HepG2 (cell line): Measurements from ENCODE around the gene TMEM53. TPM values are rescaled to one million over a fixed set of nuclear protein-coding genes. Genes with fewer than 3 reads are reported as not detected.

Experiments used
- GABPA ChIP-seq, 2 experiments: IDR thresholded peaks; 2 replicates each; pipeline ENCODE4 v1.6.1; 2011 to 2016; ENCODE audit warnings: low read depth in 2 of 2, low read length in 1 of 2, missing biosample characterization in 1 of 2, missing genetic modification characterization in 1 of 2
- GTF2F1 ChIP-seq: fragments of 150-350 bp; IDR thresholded peaks from 2 replicates; pipeline ENCODE4 v1.6.1; 2014; ENCODE audit warnings: low read length
- KLF11 ChIP-seq: IDR thresholded peaks from 2 replicates; pipeline ENCODE4 v1.6.1; 2016; ENCODE audit warnings: missing compliant biosample characterization
- NR2F6 ChIP-seq, 2 experiments: IDR thresholded peaks; 2 replicates each; pipeline ENCODE4 v1.6.1; 2016; ENCODE audit warnings: antibody characterized with exemption in 1 of 2, mild to moderate bottlenecking in 1 of 2
- SIX1 ChIP-seq: sonication (generic); formaldehyde crosslinking; IDR thresholded peaks from 2 replicates; pipeline ENCODE4 v1.4.0; 2020; ENCODE audit warnings: missing genetic modification reagents, borderline replicate concordance
- TAF15 ChIP-seq: fragments of 200-400 bp; formaldehyde crosslinking; IDR thresholded peaks from one replicate; pipeline ENCODE4 v1.6.1; 2018; ENCODE audit warnings: mild to moderate bottlenecking, low read depth, low read length; ENCODE audit not compliant: poor library complexity, severe bottlenecking
- THAP11 ChIP-seq: IDR thresholded peaks from 2 replicates; pipeline ENCODE4 v1.6.1; 2016; ENCODE audit warnings: missing biosample characterization, missing genetic modification reagents
- ZFY ChIP-seq: sonication (generic); formaldehyde crosslinking; IDR thresholded peaks from 2 replicates; pipeline ENCODE4 v1.4.0; 2020; ENCODE audit warnings: missing genetic modification reagents
- ZNF749 ChIP-seq: sonication (generic); formaldehyde crosslinking; IDR thresholded peaks from 2 replicates; pipeline ENCODE4 v1.8.0; 2022; ENCODE audit warnings: mild to moderate bottlenecking, missing genetic modification reagents, moderate library complexity, borderline replicate concordance
- polyA plus RNA-seq, 8 experiments: library from polyadenylated mRNA; depleted of rRNA in 3 of 8; stranded (reverse) in 7 of 8; unstranded in 1 of 8; fragments of >200 nt; fragmentation: Illumina TruSeq in 4 of 8; extraction: Trizol in 4 of 8; gene quantifications; 2 replicates each; pipeline versions ENCODE4 v1.2.1 to v1.2.3, GENCODE V29; 2011 to 2016; ENCODE audit warnings: low read depth in 4 of 8, missing spikeins in 1 of 8, mixed read lengths in 1 of 8; ENCODE audit not compliant: insufficient read depth in 1 of 8
- total RNA-seq, 5 experiments: library from RNA; depleted of rRNA; stranded (reverse); fragments of >200 nt; fragmentation: Illumina TruSeq; extraction: Trizol; gene quantifications; 2 replicates each; pipeline ENCODE4 v1.2.3, GENCODE V29; 2016; ENCODE audit warnings: low read depth in 1 of 5
- TF ChIP-seq, protein P1 (sequence below): sonication (generic); formaldehyde crosslinking; IDR thresholded peaks from 2 replicates; pipeline ENCODE4 v1.8.0; 2022; ENCODE audit warnings: missing genetic modification reagents, mild to moderate bottlenecking, moderate library complexity, borderline replicate concordance
- TF ChIP-seq, protein P2 (sequence below), 2 experiments: fragments of 450-650 bp in 1 of 2; sonication (generic) in 1 of 2; formaldehyde crosslinking; IDR thresholded peaks; 2 replicates each; pipeline versions ENCODE4 v1.5.0 to v1.8.0; 2020 to 2022; ENCODE audit warnings: mild to moderate bottlenecking in 1 of 2, missing genetic modification reagents in 1 of 2

TMEM53 gene
- total and polyA plus RNA-seq, 2 of the 13 experiments (the other 11 are each of a cell fraction or from before 2014, with no cell fraction given), result 12.6 to 20.2 TPM

DNA sequence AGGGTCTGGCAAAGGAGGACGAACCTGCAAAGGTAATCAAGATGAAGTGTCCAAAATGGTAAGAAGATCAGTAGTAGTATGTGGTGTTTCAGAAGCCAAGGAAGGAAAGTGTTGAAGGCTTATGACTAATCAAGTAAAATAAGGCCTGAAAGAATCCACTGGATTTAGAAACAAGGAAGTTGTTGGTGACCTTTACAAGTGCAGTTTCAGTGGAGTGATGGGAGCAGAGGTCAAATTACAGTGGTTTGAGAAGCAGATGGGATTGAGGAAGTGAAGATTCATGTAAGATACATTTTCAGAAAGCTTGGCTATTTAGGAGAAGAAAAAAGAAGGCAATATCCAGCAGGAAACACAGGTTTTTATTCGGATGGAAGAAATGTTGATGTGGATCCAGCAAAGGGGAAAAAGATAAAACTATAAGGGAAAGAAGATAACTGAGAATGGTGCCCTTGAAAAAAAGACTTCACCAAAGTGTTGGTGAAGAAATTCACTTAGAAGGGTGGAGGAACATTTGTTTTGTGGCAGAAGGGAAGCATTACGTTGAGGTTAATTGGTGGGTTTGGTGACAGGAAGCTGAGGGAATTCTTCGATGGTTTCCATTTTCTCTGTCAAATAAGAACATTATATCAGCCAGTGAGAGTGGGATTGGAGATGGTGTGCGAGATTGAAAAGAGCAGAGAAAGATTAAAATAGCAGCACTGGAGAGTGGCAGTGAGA lies 2.4 kb upstream of the TMEM53 start (continued):
- TF ChIP-seq, protein P1, sequence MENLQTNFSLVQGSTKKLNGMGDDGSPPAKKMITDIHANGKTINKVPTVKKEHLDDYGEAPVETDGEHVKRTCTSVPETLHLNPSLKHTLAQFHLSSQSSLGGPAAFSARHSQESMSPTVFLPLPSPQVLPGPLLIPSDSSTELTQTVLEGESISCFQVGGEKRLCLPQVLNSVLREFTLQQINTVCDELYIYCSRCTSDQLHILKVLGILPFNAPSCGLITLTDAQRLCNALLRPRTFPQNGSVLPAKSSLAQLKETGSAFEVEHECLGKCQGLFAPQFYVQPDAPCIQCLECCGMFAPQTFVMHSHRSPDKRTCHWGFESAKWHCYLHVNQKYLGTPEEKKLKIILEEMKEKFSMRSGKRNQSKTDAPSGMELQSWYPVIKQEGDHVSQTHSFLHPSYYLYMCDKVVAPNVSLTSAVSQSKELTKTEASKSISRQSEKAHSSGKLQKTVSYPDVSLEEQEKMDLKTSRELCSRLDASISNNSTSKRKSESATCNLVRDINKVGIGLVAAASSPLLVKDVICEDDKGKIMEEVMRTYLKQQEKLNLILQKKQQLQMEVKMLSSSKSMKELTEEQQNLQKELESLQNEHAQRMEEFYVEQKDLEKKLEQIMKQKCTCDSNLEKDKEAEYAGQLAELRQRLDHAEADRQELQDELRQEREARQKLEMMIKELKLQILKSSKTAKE, result no peak
- 0 out of 2 replicates have a peak, but pooled peaks have one; percentile 12 for TF ChIP-seq ZFY (CRISPR knock-in tag)
- TF ChIP-seq GTF2F1, result no peak
- peak; percentile 45; the same call in 1 of the 2 replicates for TF ChIP-seq SIX1 (CRISPR knock-in tag)
- TF ChIP-seq KLF11, result no peak
- TF ChIP-seq, protein P2, sequence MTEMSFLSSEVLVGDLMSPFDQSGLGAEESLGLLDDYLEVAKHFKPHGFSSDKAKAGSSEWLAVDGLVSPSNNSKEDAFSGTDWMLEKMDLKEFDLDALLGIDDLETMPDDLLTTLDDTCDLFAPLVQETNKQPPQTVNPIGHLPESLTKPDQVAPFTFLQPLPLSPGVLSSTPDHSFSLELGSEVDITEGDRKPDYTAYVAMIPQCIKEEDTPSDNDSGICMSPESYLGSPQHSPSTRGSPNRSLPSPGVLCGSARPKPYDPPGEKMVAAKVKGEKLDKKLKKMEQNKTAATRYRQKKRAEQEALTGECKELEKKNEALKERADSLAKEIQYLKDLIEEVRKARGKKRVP (CRISPR knock-in tag; IDR thresholded peaks at IDR 0.05), result no peak
- peak; percentile 74 for TF ChIP-seq NR2F6 (IDR thresholded peaks at IDR 0.05)
- TF ChIP-seq NR2F6 (CRISPR knock-in tag; IDR thresholded peaks at IDR 0.05), result peak; percentile 78
- peak; percentile 8; the same call in 1 of the 2 replicates for TF ChIP-seq THAP11 (CRISPR knock-in tag)
- no peak for TF ChIP-seq GABPA (IDR thresholded peaks at IDR 0.05; ENCODE audit: low read depth, low read length)
- no peak for TF ChIP-seq GABPA (CRISPR knock-in tag; IDR thresholded peaks at IDR 0.05; ENCODE audit: low read depth)
- TF ChIP-seq TAF15, result no peak
- TF ChIP-seq ZNF749 (CRISPR knock-in tag), result no peak
